ENCODE results near the gene AP3S2.
"Not testable (repeated sequence)": the region's sequence is repeated elsewhere in the genome, so short reads cannot be mapped to it uniquely, and the experiment has no call there.

AP3S2 gene

GRCh38 chr15:89893696-89894447 lies at the start of gene AP3S2:
Gene AP3S2 (minus strand): TSS chr15:89893994. CDS start chr15:89893949, 45 bp downstream.
- no peak for TF ChIP-seq CTCF (IDR thresholded peaks at IDR 0.05; ENCODE audit: insufficient read depth, low read length, poor library complexity, severe bottlenecking)
- Histone ChIP-seq H3K4me3 (replicated peaks; ENCODE audit: low read depth, low read length) (peak within 1 kb of the TSS; percentile 93), H3K36me3 (ENCODE audit: control insufficient read depth, insufficient read depth, low read length) (no peaks in the 10 kb centered on the region), H3K27me3 (replicated peaks; ENCODE audit: control insufficient read depth, insufficient read depth, low read length) (no peaks in the 10 kb centered on the region)
- peak; percentile 93 for DNase-seq (ENCODE audit: extremely low read depth, insufficient read length)

GRCh38 chr15:89939910-89940309 lies 46.1 kb upstream of the AP3S2 start:
- H3K36me3 ChIP-seq (ENCODE audit: control insufficient read depth, insufficient read depth, low read length), result no peaks in the 10 kb centered on the region
- TF ChIP-seq CTCF (IDR thresholded peaks at IDR 0.05; ENCODE audit: insufficient read depth, low read length, poor library complexity, severe bottlenecking), result no peak
- H3K4me3 ChIP-seq (replicated peaks; ENCODE audit: low read depth, low read length), result no peak overlapping the region
- no peak for DNase-seq (ENCODE audit: extremely low read depth, insufficient read length)
- H3K27me3 ChIP-seq (replicated peaks; ENCODE audit: control insufficient read depth, insufficient read depth, low read length), result no peaks in the 10 kb centered on the region

- H3K4me3 ChIP-seq (replicated peaks; ENCODE audit: low read depth, low read length); DNase-seq (ENCODE audit: extremely low read depth, insufficient read length); H3K36me3 ChIP-seq (ENCODE audit: control insufficient read depth, insufficient read depth, low read length); H3K27me3 ChIP-seq (replicated peaks; ENCODE audit: control insufficient read depth, insufficient read depth, low read length): not testable (repeated sequence)
Measured at GRCh38 chr15:89939377-89939776, 45.6 kb upstream of the AP3S2 start.

- TF ChIP-seq CTCF (IDR thresholded peaks at IDR 0.05; ENCODE audit: insufficient read depth, low read length, poor library complexity, severe bottlenecking), result no peak
- Histone ChIP-seq H3K36me3 (ENCODE audit: control insufficient read depth, insufficient read depth, low read length) (no peaks in the 10 kb centered on the region), H3K27me3 (replicated peaks; ENCODE audit: control insufficient read depth, insufficient read depth, low read length) (no peaks in the 10 kb centered on the region), H3K4me3 (replicated peaks; ENCODE audit: low read depth, low read length) (no peak overlapping the region)
- no peak for DNase-seq (ENCODE audit: extremely low read depth, insufficient read length)
Measured at GRCh38 chr15:89937365-89938350, 43.9 kb upstream of the AP3S2 start.

GRCh38 chr15:89936786-89937265 lies 43.0 kb upstream of the AP3S2 start:
- TF ChIP-seq CTCF (IDR thresholded peaks at IDR 0.05; ENCODE audit: insufficient read depth, low read length, poor library complexity, severe bottlenecking), result no peak
- no peaks in the 10 kb centered on the region for H3K27me3 ChIP-seq (replicated peaks; ENCODE audit: control insufficient read depth, insufficient read depth, low read length)

More at GRCh38 chr15:89936786-89937265, 43.0 kb upstream of the AP3S2 start:
- Histone ChIP-seq H3K4me3 (replicated peaks; ENCODE audit: low read depth, low read length) (no peak overlapping the region), H3K36me3 (ENCODE audit: control insufficient read depth, insufficient read depth, low read length) (no peaks in the 10 kb centered on the region)
- DNase-seq (ENCODE audit: extremely low read depth, insufficient read length), result no peak

Measured in GM06990 (cell line).